Measurements from ENCODE around the gene ZFYVE21.

Gene ZFYVE21

DNA sequence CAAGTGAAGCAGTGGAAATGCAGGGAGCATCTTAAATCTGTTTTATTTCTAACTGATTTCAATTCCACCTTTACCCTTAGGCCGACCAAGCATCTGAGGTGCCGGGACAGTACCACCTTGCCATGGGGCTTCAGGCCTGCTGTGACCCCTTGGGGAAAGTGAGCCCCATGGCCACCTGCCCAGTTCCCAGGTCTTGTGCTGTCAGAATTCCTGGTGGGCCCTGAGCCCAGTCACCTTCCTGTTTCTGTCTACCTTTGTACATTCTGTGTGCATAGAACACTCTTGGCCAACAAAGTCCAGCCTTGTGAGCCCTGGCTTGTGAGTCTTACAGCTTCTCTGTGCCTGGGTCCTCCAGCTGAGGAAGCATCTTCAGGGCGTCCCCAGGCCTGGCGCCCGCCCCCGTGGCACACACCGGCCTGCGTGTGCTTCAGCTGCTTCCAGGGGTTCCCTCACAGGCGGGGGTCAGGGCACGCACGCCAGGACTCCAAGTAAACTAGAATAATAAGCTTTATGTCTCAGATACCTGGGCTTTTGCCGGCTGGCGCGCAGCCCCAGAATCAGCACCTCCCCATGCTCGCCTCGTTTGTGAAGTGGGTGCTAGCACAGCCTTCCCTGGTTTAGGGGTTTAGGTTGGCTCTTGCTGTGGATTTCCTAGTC is 10.3 kb downstream of the ZFYVE21 start:
- FAIRE-seq, result no peak

DNA sequence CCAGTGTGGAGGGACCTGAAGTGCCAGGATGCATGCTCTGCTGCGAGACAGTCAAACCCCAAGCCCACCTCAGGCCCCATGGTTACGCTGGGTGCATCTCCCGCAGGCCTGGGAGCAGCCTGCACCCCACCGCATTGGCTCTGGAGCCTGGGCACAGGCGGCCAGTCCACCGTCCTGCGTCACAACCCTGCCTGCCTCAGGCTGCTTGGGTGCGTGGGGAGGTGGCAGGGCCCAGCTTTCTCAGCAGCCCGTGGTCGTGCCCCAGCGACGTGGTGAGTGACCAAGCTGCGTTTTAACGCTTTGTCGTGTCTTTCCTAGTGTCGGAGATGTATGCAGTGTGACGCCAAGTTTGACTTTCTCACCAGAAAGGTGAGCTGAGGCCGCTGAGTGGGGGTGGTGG is 10.9 kb downstream of the ZFYVE21 start:
- no peak for FAIRE-seq

- no peak for FAIRE-seq
Observed at GRCh38 chr14:103727313-103727980, 11.8 kb downstream of the ZFYVE21 start.

DNA sequence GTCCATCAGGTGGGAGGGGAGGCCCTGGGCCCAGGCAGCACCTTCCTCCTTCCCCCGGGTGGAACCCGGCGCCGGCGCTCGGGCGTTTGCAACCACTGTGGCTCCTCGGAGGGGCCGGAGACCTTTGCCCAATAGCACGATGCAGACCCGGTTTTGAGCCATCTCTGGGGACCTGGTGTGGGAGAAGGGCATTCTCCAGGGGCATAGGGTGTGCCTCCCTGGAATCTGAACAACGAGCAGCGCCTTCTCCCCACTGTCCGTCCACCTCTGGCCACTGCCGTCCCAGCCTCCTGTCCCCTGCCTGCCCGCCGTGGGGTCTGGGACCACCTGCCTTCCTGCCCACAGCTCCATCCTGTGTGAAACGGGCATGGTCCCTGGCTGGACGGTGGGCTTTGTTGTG is 12.5 kb downstream of the ZFYVE21 start:
- no peak for FAIRE-seq

DNA sequence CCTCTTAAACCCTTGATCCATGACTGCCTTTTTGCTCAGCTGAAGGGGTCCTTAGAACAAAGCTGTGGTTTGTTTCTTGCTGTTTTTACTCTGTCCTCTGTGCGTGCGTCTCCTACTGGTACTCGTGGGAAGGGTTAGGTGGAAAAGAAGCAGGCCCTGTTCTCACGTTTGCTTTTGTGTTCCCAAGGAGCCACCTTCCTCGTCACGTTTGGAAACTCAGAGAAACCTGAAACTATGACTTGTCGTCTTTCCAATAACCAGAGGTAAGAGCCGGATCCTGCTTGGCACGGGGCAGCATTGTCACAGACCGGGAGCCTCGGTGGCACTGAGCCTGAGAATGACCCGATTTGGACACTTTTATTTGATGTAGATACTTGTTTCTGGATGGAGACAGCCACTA is 13.1 kb downstream of the ZFYVE21 start:
- FAIRE-seq, result no peak

- FAIRE-seq, result no peak
Observed at GRCh38 chr14:103729496-103730448, 14.2 kb downstream of the ZFYVE21 start.

GRCh38 chr14:103730490-103731035 is 15.0 kb downstream of the ZFYVE21 start:
- no peak for FAIRE-seq

DNA sequence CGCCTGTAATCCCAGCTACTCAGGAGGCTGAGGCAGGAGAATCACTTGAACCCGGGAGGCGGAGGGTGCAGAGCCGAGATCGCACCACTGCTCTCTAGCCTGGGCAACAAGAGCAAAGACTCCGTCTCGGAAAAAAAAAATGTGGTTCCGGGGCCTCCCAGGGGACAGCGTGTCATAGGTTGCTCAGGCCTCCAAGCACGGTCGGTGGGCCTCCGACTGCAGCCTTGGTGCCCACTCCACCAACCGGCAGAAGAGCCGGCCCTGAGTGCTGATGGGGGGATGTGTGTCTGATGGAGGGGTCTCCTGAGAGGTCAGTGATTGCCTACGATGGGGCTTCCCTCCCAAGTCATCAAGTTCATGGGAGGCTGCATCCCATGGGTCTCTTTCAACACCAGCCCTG is 15.9 kb downstream of the ZFYVE21 start:
- no peak for FAIRE-seq

DNA sequence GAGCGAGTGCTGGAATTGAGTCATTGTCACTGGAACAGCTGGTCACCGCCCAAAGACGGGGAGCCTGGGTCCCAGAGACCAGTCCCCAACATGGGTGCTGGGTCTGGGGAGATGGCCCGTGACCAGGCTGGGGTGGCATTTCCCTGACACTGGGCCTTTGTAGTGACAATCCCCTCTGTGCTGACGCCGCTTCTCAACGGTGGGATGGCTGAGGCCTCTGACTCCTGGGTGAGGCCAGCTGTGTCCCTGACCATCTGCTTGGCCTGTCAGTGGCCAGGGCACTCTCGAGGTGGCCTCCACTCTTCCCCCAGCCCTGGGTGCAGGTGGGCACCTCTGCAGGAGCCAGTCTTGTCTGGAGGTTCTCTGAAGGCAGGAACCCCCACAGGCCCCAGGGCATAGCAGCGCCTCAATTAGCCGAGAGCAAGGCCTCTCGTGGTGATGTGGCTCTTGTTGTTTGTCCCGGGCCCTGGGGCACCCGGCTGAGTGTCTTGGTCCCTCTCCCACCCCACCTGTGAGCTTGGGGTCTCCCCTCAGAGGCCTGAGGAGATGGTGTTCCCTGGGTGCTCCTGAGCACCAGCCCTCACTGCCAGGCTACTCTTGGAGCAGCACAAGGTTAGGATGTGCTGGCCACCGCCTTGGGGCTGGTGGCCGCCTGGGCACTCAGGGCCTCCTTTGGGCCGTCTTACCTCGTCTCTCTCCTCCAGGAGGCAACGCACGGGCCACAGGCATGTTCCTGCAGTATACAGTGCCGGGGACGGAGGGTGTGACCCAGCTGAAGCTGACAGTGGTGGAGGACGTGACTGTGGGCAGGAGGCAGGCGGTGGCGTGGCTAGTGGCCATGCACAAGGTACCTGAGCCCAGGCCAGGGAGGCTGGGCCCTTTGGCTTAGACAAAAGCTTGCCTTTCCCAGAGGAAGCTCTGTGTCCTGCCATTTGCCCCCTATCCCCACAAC is 16.6 kb downstream of the ZFYVE21 start:
- FAIRE-seq, result no peak

- FAIRE-seq, result no peak
Observed at GRCh38 chr14:103732868-103733620, 17.4 kb downstream of the ZFYVE21 start.

DNA sequence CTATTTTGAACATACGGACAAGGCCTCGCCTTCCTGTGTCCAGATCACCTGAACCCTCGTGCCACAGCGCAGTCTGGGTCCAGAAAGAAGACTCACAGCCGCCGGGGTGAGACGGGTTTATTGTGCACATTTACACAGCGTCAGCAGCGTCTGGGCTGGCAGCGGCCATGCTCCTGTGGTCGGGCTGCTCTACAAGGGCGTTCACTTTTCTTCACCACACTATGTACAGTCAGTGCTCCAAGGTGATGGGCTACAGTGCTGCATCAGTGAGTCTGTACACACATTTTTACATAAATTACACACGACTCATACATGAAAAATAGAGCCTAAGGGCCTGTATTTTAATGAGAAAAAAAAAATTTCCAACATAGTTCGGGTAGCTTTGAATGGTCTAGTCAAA is 18.0 kb downstream of the ZFYVE21 start:
- FAIRE-seq, result no peak

DNA sequence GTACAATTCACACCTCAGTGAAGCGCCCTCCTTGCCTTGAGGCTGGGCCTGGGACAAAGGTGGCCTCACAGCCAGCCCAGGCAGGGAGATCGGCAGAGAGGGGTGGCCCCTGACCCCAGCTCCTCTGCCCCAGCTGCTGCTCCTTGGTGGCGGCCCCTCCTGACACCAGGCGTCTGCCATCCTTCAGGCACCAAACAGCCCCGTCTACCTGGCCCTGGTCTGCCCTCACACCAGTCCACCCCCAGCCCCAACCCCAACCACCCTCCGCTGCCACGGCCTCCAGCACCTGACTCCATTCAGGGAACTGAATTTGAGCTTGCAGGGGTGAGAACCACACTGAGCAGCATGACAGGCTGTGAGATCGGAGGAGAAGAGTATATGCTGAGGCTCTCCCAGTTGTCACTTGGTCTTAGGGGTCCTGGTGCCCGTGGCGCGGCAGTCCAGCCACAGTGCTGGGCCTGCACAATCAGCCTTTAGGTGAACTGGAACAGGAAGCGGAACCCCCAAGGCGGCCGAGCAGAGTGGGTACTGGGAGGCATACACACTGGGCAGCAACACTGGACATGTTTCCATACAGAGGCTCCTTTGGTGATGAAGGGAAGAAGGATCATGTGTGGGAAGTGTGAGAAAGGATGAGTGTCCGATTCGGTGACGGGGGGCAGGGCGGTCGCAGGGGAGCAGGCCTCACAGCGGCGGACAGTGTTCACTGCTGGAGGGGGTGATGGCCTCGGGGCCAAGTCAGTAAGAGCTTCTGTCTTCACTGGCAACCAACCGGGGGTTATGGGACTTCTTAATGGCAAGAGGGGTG is 18.7 kb downstream of the ZFYVE21 start:
- no peak for FAIRE-seq

DNA sequence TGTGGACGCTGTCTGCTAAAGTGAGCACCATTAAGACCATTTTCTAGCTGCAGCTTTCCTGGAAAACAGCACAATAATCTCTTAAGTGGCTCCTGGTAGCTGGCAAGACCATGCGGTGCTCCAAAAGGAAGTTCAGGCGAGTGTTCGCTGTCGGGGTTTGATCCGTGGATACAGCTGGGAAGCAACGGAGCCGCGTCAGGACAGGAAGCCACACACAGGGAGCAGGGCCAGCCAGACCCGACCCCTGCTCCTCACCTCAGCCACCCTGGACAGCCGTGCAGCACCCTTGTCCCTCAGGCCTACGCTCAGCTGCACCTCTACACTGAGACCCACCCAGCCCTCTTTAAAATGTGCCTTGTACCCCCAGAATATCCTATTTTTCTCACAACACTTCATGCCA is 19.4 kb downstream of the ZFYVE21 start:
- no peak for FAIRE-seq

GRCh38 chr14:103735439-103735814 is 19.8 kb downstream of the ZFYVE21 start:
- no peak for FAIRE-seq

DNA sequence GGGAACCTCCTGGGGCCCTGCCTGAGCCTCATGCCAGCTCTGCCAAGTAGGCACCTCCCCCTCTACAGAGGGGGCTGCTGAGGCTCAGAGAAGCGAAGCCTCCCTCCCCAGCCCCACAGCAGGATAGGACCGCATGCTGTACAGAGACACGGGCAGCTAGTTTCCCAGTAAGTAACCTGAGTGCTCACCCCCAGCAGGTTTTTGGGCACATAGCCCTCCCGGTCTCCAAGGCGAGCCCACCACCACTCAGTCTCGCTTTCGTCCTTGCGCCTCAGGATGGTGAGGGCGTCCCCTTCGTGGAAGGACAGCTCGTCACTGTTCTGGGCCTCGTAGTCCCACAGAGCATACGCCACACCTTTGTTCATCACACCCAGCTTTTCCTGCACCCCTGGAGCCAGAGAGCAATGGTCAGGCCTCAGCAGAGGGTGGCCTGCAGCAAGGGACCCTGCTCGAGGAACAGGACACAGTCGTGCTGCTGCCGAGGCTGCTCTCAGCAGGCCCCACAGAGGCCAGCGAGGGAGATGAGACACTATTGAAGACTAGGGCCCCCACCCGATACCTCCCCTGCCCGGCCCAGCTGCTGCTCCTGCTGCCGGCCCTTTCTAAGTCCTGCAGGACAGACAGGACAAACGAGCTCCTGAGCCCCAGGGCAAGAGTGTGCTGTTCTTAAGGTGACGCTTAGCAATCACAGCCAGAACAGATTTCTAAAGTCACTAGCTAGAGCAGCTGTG is 20.4 kb downstream of the ZFYVE21 start:
- FAIRE-seq, result no peak

DNA sequence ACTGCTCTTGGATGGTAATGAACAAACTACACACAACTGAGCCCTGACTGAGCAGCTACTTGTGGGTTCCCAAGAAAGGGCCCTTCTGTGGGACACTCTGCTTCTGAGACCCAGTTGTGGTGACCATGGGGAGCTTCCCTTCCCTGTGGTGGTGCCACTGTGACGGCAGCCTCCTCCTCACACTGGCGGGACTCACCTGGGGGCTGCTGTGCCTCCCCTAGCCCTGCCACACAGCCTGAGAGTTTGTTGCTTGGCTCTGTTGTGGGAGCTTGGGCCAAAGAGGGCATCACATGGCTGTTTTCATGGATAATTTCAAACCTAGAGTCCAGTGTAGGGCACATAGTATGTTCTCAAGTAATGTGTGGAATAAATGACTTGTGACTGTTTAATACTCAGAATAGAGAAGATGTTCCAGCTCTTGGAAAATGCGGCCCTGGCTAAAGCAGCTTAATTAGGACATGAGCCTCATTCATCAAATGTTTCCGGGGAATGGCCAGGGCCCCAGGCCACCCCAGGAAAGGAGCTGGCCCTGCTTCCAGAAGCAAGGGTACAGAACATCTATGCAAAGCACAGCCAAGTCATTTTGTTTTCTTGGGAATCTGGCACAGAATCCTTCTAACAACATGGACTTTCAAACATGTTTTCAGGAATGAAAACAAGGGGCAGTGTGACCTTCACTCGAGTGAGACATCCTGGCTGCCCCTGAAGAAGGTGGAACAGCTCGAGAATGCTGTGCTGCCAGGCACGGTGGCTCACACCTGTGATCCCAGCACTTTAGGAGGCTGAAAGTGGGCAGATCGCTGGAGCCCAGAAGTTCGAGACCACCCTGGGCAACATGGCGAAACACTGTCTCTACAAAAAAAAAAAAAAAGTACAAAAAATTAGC is 21.2 kb downstream of the ZFYVE21 start:
- peak; percentile 54 for FAIRE-seq

GRCh38 chr14:103737432-103738045 is 21.9 kb downstream of the ZFYVE21 start:
- FAIRE-seq, result no peak

DNA sequence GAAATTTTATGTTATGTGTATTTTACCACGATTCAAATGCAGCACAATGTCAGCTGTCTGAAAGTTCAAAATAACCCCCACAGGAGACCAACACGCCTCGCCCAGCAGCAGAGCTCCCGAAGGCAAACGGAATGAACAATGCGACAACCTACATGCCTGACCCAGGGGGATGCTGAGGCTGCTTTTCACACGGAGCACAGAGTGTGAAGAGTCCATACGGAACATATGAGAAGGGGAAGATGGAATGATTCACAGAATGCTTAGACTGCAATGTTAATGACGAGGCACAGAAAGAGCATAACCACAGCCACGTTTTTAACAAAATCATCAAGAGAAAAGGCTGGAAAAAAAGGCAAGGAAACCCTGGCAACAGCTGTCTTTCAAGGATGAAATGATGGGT is 22.6 kb downstream of the ZFYVE21 start:
- no peak for FAIRE-seq

All from endometrium (tissue), 2 donors.